ENCODE results near the gene COL12A1. TPM values are rescaled to one million over a fixed set of nuclear protein-coding genes. Genes with fewer than 3 reads are reported as not detected.

COL12A1 gene
- total RNA-seq, 2 experiments from 2014 or later, result not detected

DNA sequence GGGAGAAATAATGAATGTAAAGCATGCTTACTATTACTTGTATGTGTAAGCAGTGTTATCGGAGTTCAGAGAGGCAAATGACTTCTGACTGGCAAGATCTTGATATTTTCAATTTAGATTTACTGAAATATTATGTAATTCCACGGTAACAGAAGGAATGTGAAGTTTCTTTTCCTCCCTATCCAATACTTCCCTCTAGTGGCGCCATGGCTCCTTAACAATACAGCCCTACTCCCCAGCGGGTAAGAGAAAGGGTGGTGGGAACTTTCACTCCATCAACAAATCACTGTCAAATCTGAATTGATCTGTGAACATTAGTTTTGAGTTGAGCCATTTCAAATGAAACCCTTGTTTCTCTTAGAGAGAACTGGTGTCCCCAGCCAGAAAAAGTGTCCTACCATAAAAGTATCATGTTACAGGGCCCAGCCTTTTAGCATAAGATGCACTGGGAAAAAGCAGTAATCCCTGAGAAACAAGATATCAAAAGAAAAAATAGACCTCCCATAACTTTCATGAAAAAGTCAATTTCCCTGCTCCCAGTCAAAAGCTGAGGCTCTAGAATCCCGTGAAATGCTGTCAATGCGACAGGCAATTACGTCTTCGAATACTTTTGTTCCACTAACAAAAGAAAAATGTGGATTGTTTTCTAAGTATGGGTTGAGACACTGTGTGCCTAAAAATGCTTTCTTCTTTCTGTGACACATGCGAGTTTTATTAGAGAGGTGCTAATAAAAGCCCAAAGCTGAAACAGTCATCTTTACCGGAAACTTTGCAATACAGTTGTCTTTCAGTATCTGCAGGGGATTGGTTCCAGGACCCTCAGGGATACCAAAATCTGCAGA lies 24.9 kb upstream of the COL12A1 start:
- no peak for DNase-seq (ENCODE audit: low spot score)
- Histone ChIP-seq H3K4me2 (ENCODE audit: low read length) (no peak overlapping the region), H3K36me3 (ENCODE audit: insufficient read depth, low read length) (peaks cover 6% of the 10 kb centered on the region; the same call in 1 of the 2 replicates), H4K20me1 (ENCODE audit: insufficient read depth, low read length) (no peaks in the 10 kb centered on the region; the same call in 1 of the 2 replicates), H3K4me3 (ENCODE audit: low read depth, low read length, poor library complexity, severe bottlenecking) (no peak overlapping the region), H3K9me2 (ENCODE audit: insufficient read depth, low read length) (no peaks in the 10 kb centered on the region), H3K9me3 (ENCODE audit: low read length) (no peaks in the 10 kb centered on the region), H3K4me1 (ENCODE audit: insufficient read depth, low read length, poor library complexity, severe bottlenecking) (no peaks in the 10 kb centered on the region), H3K79me2 (ENCODE audit: insufficient read depth, low read depth, low read length) (no peaks in the 10 kb centered on the region), H3K27ac (ENCODE audit: low read depth, low read length, poor library complexity, severe bottlenecking) (no peak overlapping the region), H2AFZ (ENCODE audit: low read length) (no peak overlapping the region)
- BruUV-seq (replicated peaks), result no TSS peak
- ChIA-PET POLR2A (no interaction called here), CTCF (ENCODE audit: unreplicated experiment) (no interaction called here)
- no peak for TF ChIP-seq EZH2phosphoT487 (IDR thresholded peaks at IDR 0.05; ENCODE audit: borderline replicate concordance, low read depth, low read length)
- TF ChIP-seq, protein P1, sequence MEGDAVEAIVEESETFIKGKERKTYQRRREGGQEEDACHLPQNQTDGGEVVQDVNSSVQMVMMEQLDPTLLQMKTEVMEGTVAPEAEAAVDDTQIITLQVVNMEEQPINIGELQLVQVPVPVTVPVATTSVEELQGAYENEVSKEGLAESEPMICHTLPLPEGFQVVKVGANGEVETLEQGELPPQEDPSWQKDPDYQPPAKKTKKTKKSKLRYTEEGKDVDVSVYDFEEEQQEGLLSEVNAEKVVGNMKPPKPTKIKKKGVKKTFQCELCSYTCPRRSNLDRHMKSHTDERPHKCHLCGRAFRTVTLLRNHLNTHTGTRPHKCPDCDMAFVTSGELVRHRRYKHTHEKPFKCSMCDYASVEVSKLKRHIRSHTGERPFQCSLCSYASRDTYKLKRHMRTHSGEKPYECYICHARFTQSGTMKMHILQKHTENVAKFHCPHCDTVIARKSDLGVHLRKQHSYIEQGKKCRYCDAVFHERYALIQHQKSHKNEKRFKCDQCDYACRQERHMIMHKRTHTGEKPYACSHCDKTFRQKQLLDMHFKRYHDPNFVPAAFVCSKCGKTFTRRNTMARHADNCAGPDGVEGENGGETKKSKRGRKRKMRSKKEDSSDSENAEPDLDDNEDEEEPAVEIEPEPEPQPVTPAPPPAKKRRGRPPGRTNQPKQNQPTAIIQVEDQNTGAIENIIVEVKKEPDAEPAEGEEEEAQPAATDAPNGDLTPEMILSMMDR (conservative IDR thresholded peaks at IDR 0.05; ENCODE audit: low read length), result peak; percentile 65
- intact Hi-C loops (cut with micrococcal nuclease; ENCODE audit: unreplicated experiment), result no loop called here

DNA sequence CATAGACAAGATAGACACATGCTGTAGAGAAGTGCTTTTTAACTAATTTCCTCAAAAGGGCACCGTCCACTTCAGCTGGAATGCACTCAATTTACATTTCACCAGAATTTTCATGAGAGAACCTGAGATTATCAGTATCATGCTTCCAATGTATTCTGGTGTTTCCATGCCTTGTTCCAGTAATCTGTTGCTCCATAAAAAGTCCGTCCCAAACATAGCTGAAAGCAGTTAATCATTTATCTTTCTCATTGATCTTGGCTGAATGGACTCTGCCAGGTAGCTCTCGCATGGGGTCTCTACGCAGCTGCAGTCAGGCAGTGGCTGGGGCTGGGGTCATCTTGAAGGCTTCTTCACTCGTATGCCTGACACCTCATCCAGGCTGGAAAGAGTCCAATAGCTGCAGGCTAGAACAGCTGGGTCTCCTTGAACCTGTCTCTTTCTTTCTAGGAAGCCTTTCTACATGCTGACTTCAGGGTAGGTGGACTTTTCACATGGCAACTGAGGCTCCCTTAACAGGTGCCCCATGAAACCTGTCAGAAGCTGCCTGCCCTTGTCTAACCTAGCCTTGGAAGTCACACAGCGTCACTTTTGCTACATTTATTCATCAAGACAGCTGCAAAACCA lies 18.6 kb upstream of the COL12A1 start:
- CTCF ChIA-PET (ENCODE audit: unreplicated experiment), result no interaction called here
- Histone ChIP-seq H3K36me3 (ENCODE audit: insufficient read depth, low read length) (no peaks in the 10 kb centered on the region), H4K20me1 (ENCODE audit: insufficient read depth, low read length) (no peaks in the 10 kb centered on the region; the same call in 1 of the 2 replicates), H3K4me2 (ENCODE audit: low read length) (no peak overlapping the region), H3K4me3 (ENCODE audit: low read depth, low read length, poor library complexity, severe bottlenecking) (no peak overlapping the region), H3K9me3 (ENCODE audit: low read length) (no peaks in the 10 kb centered on the region), H3K79me2 (ENCODE audit: insufficient read depth, low read depth, low read length) (no peaks in the 10 kb centered on the region), H3K9me2 (ENCODE audit: insufficient read depth, low read length) (no peaks in the 10 kb centered on the region), H3K27ac (ENCODE audit: low read depth, low read length, poor library complexity, severe bottlenecking) (no peak overlapping the region), H3K4me1 (ENCODE audit: insufficient read depth, low read length, poor library complexity, severe bottlenecking) (no peaks in the 10 kb centered on the region), H2AFZ (ENCODE audit: low read length) (no peak overlapping the region)
- POLR2A ChIA-PET, result no interaction called here
- no peak for TF ChIP-seq EZH2phosphoT487 (IDR thresholded peaks at IDR 0.05; ENCODE audit: borderline replicate concordance, low read depth, low read length)
- TF ChIP-seq, protein P1 (conservative IDR thresholded peaks at IDR 0.05; ENCODE audit: low read length), result no peak
- no TSS peak for BruUV-seq (replicated peaks)
- no peak for DNase-seq (ENCODE audit: low spot score)
- intact Hi-C loops (cut with micrococcal nuclease; ENCODE audit: unreplicated experiment), result no loop called here

DNA sequence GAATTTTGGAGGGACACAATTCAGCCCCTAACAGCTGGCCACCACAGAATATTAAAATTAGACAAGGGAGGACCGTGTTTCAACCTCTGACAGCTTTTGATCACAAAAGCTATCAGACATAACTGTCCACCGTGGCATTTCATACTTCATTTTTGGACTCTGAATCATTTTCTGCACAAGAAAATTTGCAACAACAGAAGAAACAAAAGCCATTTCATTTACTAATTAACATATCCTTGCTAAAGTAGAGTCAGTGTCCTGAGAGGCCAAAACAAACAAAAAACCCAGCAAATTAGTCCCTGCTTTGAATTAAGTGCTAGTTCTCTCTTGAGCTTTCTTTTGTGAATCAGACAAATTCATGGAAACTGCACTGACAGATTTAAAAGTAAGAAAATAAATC lies 17.6 kb upstream of the COL12A1 start:
- Histone ChIP-seq H3K27ac (ENCODE audit: low read depth, low read length, poor library complexity, severe bottlenecking) (no peak overlapping the region), H3K4me1 (ENCODE audit: insufficient read depth, low read length, poor library complexity, severe bottlenecking) (no peaks in the 10 kb centered on the region), H2AFZ (ENCODE audit: low read length) (no peak overlapping the region), H3K9me3 (ENCODE audit: low read length) (no peaks in the 10 kb centered on the region), H3K79me2 (ENCODE audit: insufficient read depth, low read depth, low read length) (no peaks in the 10 kb centered on the region), H3K36me3 (ENCODE audit: insufficient read depth, low read length) (no peaks in the 10 kb centered on the region), H4K20me1 (ENCODE audit: insufficient read depth, low read length) (no peaks in the 10 kb centered on the region), H3K9me2 (ENCODE audit: insufficient read depth, low read length) (no peaks in the 10 kb centered on the region), H3K4me3 (ENCODE audit: low read depth, low read length, poor library complexity, severe bottlenecking) (no peak overlapping the region), H3K4me2 (ENCODE audit: low read length) (no peak overlapping the region)
- POLR2A ChIA-PET, result no interaction called here
- DNase-seq (ENCODE audit: low spot score), result no peak
- intact Hi-C loops (cut with micrococcal nuclease; ENCODE audit: unreplicated experiment), result no loop called here
- CTCF ChIA-PET (ENCODE audit: unreplicated experiment), result no interaction called here
- TF ChIP-seq, protein P1 (conservative IDR thresholded peaks at IDR 0.05; ENCODE audit: low read length), result no peak
- no peak for TF ChIP-seq EZH2phosphoT487 (IDR thresholded peaks at IDR 0.05; ENCODE audit: borderline replicate concordance, low read depth, low read length)
- no TSS peak for BruUV-seq (replicated peaks)
